Heart left ventricle (tissue), 13 donors: ENCODE measurements around the gene HPN.

Source experiments
- POLR2A ChIP-seq, 2 donors: fragments of 450-650 bp; IDR thresholded peaks; one replicate each; pipeline ENCODE4 v1.6.1; 2017; ENCODE audit warnings: antibody characterized with exemption in 2 of 2, mild to moderate bottlenecking in 2 of 2, moderate library complexity in 2 of 2
- TF ChIP-seq, protein P1 (sequence below), 12 donors: fragments of 200-600 bp; sonication (generic) in 4 of 12; IDR thresholded peaks; one replicate each; pipeline versions ENCODE4 v1.5.0 to v1.8.0; 2018 to 2022; ENCODE audit warnings: antibody characterized with exemption in 12 of 12, mild to moderate bottlenecking in 5 of 12
- donor health status: ischemic (EF 13 %, LVEDD 7.1; RV severe dilation, severe dysfunction).
- donor health status: DM: no; HTN: yes; CAD: no.
- donor health status: DM: no; HTN: no; CAD: no.
- donor health status: ischemic (EF 25% LVEDD 6.9; RV normal size, moderate dysfunction).
- donor health status: ischemic (EF 25% LVEDD 5.7; RV mildly dilated, moderate dysfunction).
- donor health status: ischemic (EF 35%, LVEDD 5.7; RV mildly dilated, moderate dysfunction).
- donor health status: nonischemic (EF 11% LVEDD 7.7; RV severe dilation, severe dysfunction).
- donor health status: DM: yes; HTN: yes; CAD: no.
- donor health status: PGD.
- donor health status: ischemic (EF 29% LVEDD 5.4; RV normal size, mild dysfunction).
- donor health status: nonischemic (EF 23%, LVEDD 6.1; RV moderate dilation, normal function).

DNA sequence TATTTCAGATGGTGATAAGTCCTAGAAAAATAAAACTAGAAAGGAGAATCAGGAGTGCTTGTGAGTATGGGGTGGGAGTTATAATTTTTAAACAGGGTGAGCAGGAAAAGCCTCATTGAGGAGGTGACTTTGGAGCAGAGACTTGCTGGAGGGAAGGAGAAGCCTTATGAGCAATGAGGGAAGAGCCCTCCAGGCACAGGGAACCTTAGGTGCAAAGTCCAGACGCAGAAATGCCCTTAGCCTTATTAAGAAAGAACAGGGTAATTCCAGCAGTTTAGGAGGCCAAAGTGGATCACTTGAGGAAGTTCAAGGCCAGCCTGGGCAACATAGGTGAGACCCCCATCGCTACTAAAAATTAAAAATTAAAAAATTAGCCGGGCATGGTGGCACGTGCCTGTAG, 53.1 kb downstream of the HPN start:
- TF ChIP-seq, protein P1, sequence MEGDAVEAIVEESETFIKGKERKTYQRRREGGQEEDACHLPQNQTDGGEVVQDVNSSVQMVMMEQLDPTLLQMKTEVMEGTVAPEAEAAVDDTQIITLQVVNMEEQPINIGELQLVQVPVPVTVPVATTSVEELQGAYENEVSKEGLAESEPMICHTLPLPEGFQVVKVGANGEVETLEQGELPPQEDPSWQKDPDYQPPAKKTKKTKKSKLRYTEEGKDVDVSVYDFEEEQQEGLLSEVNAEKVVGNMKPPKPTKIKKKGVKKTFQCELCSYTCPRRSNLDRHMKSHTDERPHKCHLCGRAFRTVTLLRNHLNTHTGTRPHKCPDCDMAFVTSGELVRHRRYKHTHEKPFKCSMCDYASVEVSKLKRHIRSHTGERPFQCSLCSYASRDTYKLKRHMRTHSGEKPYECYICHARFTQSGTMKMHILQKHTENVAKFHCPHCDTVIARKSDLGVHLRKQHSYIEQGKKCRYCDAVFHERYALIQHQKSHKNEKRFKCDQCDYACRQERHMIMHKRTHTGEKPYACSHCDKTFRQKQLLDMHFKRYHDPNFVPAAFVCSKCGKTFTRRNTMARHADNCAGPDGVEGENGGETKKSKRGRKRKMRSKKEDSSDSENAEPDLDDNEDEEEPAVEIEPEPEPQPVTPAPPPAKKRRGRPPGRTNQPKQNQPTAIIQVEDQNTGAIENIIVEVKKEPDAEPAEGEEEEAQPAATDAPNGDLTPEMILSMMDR (IDR thresholded peaks at IDR 0.05): no peak
- TF ChIP-seq POLR2A (IDR thresholded peaks at IDR 0.05): no peak
